Measurements from ENCODE around the gene COL5A1.

The COL5A1 gene

DNA sequence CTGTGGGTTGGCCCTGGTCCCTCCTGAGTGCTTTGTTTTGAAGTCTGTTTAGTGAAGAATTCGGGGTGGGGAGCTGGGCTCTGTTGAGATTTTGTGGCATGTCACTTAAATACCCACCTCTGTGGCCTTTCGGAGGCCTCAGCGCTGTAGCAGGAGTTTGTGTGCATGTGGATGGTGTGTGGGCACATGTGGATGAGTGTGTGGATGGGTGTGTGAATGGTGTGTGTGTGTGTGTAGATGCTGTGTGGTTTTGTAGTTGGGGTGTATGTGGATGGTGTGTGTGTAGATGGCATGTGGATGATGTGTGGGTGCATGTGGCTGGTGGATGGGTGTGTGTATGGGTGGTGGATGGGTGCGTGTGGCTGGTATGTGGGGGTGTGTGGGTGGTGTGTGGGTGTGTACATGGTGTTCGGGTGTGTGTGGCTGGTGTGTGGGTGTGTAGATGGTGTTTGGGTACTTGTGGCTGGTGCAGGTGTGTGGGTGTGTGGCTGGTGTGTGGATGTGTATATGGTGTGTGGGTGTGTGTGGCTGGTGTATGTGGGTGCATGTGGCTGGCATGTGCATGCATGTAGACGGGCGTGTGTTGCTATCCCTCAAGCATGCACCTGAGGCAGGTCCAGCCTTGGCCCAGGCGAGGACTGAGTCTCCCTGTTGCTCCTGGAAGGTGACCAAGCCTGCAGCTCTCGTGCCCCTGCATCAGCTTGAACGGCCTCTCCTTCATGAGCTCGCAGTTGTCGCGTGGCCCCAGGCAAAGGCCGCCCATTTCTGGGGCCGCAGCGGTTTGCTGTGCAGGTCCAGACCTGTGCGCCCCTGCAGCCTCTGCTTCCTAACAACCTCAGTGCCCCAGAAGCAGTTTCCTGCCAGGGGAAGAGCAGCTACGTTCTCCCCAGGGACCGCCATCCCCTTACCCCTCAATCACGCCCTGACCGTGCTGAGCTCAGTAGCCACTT lies 185.0 kb downstream of the COL5A1 start:
- no peak for DNase-seq

DNA sequence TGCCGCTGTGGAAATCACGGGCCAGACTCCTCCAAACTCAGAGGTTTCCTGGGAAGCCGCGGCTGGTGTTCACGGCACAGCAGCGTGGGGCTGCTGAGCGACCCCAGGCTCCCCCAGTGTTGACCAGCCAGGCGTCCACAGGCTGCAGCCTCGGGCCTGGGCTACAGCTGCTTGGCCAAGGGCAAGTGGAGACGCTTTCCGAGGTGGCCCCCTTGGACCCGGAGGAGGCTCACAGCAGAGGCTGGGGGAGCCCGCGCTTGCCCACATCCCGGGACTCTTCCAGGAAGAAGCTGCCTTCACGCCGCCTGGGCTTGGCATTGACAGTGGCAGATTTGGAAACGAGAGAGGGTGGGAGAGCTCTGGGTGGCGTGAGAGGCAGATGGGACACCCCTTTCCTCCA lies 186.0 kb downstream of the COL5A1 start:
- no peak for DNase-seq

DNA sequence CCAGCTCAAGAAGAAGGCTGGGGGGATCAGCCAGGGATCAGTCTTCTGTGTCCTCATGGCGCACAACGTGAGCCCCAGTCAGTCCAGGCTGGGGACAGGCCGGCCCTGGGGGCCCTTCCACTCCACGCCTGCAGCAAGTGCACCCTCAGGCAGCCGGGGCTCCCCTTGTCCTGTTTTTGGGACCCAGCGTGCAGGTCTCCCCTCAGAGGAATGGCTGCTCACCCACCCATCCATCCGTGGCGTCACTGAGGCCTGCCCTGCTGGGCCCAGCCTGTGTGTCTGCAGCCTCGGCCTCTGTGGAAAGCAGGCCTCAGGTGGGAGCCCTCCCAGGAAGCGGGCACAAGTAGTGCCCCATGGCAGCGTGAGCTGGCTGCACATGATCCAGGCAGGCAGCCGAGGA lies 186.4 kb downstream of the COL5A1 start:
- no peak for DNase-seq

DNA sequence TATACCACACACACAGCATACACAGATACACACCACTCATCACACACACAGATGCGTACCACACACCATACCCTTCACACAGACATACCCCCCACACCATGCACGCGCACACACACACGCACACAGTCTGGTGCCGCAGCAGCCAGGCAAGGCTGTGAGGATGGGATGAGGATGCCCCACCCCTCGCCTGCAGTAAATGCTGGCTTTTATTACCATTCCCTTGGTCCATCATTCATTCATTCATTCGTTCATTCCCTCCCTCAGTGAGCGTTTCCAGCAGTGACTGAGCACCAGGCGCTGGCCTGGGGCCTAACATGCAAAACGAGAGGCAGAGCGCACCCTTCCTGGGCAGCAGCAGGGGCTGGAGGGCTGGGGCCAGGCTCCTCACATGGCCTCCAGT lies 187.3 kb downstream of the COL5A1 start:
- DNase-seq: no peak

DNA sequence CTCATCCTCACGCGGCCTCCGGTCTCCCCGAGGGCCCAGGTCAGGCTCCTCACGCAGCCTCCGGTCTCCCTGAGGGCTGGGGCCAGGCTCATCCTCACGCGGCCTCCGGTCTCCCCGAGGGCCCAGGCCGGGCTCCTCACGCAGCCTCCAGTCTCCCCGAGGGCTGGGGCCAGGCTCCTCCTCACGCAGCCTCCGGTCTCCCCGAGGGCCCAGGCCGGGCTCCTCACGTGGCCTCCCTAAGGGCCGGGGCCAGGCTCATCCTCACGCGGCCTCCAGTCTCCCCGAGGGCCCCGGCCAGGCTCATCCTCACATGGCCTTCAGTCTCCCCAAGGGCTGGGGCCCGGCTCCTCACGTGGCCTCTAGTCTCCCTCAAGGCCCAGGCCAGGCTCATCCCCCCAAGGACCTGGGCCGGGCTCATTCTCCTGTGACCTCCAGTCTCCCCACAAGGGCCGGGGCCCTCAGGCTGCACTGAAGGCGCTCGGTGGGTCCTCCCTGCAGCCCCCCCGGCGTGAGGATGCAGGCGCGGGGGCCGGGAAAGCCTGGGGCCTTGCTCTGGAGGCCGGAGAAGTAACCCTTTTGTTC lies 187.8 kb downstream of the COL5A1 start:
- no peak for DNase-seq

DNA sequence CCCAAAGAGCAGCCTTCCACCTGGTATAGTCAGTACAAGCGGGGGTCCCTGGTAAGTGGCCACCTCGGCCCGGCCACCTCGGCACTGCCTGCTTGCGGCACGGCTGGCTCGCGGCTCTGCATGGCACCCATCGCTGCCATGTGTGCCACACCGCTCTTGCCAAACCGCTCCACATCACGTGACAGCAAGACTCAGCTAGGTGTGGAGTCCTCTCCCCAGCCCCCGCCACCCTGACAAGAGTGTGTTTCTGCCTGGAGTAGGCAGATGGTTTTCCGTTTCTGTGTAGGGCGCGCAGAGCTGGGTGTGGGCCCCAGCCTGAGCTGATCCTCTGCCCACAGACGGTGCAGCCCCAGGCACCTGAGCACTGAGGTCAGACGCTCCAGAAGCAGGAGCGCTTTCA lies 188.5 kb downstream of the COL5A1 start:
- DNase-seq: no peak

DNA sequence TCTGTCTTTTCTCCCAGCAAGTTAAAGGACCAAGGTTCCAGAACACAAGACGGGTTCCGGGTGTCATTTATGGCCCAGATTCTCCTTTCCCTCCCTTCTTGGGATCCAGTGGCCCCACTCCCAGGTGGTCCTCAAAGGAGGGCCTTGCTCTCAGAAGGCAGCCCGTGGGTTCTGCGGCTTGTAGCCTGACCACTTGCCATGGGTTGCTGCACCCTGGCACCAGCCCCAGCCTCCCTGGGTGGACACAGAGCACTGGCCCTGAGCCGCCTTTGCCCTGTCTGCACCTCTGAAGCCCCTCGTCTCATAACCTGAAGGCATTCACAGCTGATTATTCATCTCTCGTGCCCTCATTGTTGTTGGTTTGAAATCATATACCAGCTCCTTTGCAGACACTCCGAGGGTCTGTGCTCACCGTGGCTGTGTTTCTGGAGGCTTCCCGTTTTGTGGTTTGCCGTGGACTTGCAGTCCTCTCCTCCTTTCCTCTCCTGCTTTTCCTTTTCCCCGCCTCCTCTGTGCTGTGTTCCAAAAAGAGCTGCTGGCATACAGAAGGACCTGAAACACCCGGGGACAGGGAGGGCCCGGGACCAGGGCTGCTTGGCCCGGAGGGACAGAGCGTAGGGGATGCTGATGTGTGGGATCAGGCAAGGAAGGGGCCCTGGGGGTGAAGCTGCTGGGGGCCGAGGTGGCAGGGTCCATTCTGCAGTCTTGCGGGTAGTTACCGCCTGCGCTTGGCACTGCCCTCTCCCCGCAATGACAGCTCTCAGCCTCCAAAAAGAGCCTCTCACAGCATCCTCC lies 189.5 kb downstream of the COL5A1 start:
- DNase-seq: no peak

DNA sequence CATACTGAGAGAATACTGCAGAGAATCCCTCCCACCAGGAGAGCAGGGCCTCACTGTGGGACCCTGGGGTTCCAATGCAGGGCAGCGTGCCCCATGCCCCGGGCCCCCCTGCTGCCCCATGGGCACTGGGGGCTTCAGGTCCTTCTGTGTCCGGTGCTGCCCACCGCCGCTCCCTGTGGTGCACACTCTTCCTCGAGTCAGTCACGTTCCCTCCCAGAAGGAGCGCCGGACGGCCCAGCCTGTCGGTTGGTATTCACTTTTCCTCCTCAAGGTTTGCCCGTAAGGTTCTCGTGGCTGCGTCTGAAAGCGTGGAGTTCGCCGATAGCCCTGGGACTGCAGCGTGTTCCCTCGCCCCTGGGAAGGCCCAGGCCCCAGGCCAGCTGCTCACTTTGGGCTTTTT lies 190.9 kb downstream of the COL5A1 start:
- DNase-seq: no peak

DNA sequence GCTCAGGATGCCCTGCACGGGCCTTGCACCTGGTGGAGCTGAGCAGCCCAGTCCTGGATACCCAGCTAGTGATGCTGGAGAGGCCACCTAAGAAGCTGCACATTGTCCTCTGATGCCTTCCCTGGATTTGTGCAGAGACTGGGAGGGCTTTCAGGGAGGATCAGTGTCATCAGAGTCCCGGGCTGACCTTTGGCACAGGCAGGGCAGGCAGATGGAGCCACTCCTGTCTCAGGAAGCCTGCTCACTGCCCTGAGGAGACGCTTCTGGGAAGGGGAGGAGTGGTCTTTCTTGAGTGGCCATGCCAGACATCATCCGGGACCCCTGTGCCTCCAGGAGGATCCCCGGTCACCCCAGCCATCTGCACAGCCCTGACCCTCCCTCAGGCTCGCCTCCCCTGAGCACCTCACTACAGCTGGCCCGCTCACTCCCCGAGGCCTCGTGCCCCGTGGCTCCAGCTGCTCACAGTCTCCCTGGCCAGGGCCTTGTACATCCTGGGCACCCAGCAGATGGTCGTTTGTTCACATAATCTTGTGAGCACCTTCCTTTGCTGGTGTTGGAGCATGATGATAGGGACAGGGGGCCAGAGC lies 191.8 kb downstream of the COL5A1 start:
- DNase-seq: no peak

DNA sequence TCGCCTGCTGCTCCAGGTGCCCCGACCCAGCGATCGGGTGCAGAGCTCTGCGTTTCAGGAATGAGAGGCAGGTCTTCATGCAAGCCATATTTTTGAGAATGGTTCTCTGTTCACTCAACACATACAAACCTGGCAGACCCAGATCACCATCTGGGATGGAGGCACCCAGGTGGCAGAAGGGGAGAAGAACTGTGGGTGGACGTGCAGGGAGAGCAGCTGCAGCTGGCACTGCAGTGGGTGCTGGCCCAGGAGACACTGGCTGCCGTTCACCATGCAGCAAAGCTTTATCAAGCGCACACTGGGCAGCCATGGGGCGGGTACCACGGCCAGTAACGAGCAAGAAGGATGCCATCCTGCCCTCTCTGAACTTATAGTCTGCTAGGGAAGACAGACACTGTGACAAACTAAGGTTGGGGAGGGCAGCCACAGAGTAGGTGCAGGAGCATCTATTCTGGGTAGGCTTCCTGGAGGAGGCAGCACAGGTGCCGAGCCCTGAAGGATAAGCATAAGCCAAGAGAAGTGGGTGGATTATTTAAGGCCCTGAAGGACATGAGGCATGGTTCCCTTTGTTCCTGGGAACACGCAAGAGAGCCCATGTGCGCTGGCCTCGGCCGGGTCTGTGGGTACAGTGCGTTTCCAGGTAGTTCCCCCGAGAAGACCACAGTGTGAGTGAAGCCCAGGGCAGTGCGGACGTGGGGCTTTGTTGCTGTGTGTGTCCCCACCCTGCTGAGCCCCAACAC lies 192.8 kb downstream of the COL5A1 start:
- DNase-seq: no peak

DNA sequence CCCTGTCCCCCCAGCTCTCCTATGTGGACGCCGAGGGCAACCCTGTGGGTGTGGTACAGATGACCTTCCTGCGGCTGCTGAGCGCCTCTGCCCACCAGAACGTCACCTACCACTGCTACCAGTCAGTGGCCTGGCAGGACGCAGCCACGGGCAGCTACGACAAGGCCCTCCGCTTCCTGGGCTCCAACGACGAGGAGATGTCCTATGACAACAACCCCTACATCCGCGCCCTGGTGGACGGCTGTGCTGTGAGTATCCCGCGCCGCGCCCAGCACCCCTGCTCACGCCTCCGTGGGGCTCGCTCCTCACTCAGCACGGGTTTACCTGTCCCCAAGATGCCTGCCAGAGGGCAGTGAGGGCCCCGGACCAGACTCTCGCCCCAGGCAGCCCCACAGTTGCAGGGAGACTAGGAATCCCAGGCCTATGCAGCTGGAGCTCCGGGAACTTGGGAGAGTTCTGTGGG lies 193.4 kb downstream of the COL5A1 start:
- DNase-seq: no peak

DNA sequence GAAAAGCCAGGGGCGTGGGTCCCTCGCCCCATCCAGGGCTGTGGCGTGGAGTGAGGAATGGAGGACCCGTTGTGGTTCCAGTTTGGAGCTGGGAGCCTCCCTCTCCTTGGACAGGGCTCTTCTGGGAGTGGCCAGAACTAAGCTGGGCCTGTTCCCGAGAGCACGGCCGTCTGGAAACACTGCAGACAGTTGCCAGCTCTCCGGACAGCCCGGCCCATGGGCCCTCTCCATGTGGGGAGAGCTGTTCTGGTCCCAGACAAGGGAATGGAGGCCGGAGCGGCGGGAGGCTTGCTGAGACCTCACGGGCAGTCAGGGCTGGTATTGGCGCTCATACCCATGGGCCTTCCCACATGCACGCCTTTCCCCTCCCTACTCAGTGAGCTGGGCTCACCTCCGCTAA lies 193.8 kb downstream of the COL5A1 start:
- no peak for DNase-seq

DNA sequence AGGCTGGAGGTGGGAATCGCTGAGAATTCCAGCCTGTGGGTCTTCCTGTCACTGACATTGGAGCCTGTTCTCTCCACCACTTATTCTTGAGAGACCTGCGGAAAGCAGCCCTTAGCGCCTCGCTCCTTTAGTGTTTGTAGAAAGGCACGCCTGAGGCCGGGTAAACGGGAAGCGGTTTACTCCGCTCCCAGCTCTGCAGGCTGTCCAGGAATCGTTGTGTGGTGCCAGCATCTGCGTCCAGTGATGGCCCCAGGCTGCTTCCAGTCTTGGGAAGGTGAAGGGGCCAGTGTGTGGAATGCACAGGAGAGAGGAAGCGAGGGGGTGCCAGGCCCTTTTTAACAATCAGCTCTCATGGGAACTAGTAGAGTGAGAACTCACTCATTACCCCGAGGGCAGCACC lies 194.4 kb downstream of the COL5A1 start:
- no peak for DNase-seq

DNA sequence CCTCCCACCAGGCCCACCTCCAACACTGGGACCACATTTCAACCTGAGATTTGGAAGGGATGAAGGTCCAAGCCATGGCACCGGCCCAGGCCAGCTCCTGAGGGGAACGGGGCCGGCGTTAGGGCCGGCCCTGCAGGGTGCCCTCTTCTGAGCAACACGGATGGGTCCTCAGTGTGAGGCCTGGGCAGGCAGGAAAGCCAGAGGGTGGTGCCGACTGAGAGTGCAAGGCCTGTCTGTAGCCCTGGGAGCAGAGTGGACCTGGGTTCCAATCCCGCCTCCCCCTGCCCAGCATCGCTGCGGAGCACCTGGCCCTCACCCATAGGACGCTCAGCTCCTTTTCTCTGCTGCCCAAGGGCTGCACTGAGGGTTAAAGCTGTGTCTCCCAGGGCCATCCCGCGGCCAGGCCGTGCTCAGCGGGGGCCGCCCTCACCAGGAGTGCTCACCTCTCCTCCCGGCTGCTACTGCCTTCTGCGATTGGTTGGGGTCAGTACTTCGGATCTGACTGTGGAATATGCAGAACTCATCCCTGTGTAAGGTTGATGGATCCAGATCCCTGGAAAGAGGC lies 194.9 kb downstream of the COL5A1 start:
- DNase-seq: no peak

DNA sequence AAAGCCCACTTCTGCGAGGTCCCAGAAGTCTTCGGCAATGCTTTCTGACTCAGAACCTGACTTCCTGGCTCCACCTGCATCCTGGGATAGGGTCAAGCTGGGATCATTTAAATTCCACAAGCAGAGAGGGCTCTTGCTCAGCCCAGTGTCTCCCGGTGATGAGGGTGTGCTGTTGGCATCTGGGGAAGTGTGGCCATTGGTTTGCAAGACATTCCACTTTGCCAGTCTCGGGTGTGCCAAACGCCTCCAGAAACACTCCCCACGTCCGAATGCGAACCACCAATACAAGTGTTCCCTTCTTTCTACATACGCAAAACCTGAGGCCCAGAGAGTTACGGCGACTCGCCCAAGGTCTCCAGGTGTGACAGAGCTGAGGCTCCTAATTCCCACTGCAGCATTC lies 195.9 kb downstream of the COL5A1 start:
- DNase-seq: no peak

DNA sequence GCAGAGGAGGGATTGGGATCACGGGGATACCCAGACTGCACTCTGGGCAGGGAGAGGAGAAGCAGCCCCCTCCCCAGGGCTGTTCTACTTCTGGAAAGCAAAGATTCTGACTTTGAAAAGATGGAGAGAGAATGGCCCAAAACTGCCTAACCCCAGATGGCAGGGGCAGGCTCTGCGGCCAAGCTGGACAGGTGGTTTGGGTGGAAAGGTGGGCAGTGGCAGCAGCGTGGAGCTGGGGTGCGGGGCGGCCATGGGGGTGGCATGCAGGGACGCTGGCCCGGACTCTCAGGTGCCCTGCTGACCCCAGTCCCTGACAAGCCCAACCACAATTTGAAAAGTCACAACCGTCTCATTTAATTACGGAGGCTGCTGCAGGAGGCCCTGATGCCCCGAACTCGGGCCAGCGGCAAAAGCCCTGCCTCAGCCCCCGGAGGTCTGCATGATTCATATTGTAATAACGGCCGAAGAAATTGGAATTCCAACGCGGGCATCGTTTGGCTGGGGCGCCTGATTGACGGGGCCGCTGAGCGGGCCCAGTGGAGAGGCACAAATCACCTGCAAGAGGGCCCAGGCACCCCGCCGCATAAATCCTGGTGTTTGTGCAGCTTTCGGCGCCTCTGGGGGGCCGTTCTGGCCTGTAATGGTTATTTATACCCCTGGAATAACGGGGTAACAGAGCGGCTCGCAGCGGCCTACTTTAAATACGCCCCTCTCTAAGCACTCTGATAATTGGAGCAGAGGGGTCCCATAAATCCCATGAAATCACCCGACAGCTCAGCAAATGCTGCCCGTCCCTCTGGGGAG lies 197.2 kb downstream of the COL5A1 start:
- no peak for DNase-seq

DNA sequence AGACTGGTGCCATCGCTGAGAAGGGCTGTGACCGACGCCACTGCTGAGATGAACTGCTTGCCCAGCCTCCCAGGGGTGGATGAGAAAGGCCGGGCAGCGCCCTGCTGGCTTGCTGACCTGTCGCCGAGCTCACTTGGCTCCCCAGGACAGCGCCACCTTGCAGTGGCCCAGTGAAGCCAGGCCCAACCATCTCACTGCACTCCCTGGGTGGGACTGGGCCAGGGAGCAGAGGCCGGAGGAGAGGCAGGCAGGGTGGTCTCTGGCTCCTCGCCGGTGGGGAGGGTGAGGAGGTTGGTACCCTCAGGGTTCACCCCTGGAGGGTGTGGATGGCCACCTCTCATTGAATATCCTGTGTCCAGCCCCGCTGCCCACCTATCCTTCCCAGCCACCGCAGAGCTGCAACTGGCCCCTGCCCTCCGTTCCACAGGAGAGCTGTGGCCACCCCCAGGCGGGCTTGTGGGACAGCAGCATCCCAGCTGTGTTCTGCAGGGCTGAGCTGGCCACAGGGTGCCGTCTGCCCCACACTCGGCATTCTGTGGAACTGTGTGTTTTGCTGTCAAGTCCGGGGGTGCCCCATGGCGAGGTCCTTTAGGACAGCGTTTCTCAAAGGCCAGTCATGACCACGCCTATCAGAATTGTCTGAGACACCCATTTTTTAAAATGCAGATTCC lies 198.0 kb downstream of the COL5A1 start:
- DNase-seq: no peak

DNA sequence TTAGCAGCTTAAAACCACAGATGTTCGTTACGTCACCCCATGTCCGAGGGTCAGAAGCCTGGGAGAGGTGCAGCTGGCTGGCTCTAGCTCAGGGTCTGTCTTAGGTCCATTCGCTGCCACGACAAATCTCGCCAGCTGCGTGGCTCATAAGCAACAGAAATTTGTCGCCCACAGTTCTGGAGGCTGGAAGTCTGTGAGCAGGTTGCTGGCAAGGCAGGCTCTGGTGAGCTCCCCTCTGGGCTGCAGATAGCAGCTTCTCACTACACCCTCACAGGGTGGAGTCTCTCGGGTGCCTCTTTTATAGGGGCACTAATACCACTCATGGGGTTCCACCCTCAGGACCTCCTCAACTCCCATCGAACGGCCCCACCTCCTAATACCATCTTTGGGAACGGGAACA lies 198.9 kb downstream of the COL5A1 start:
- DNase-seq: no peak

DNA sequence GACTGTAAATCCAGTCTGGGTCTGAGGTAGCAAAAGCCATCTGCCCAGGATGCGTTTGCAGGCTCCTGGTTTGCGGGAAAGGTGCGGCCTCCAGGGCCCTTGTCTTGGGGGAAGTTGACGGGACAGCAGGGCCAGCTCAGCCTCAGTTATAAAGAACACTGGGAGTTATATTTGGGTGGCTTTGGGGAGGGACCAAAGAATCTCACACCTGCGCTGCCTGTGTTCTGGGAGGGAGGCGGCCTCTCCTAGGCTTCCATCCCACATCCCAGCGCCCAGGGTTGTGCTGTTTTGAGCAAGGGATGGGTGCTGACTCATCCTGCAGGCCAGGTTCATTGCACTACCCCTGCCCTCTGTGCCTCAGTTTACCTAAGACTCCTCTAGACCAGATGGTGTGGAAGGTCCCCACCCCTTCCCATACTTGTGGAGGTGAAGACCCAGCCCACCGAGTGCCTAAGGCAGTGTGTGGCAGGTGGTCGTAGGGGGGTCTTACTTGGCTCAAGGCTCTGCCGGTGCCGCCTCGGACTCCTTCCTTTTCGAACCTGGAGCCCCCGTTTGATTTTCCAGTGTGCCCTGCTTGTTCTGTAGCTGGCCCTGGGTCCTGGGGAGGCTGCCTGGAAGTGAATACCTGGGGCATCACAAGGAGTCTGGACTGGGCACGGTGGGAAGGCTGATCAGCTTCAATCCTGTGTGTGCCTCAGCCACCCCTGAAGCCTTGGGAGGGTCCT lies 199.7 kb downstream of the COL5A1 start:
- DNase-seq: no peak

DNA sequence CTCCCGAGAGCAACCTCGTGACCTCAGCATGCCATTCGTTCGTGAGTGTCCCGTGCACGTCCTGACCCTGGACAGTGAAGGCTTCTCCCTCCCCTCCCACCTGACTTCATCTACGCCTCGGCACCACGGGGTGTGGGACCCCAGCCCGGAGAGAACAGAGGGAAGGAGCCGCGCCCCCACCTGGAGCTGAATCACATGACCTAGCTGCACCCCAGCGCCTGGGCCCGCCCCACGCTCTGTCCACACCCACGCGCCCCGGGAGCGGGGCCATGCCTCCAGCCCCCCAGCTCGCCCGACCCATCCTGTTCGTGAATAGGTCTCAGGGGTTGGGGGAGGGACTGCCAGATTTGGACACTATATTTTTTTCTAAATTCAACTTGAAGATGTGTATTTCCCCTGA lies 200.7 kb downstream of the COL5A1 start:
- no peak for DNase-seq
